G401 (cell line): Measurements from ENCODE around the gene GTF3C1. TPM values are rescaled to one million over a fixed set of nuclear protein-coding genes. Genes with fewer than 3 reads are reported as not detected.
"Not testable (repeated sequence)": the region's sequence is repeated elsewhere in the genome, so short reads cannot be mapped to it uniquely, and the experiment has no call there.

Source experiments
- DNase-seq: peaks from one replicate; pipeline ENCODE4 v3.0.0-alpha.2; 2015; ENCODE audit warnings: low spot score
- in situ Hi-C: cut with HindIII; loops from 2 replicates; pipeline ENCODE4 v1.10.0; 2016; ENCODE audit warnings: low sequenced_read_pairs, mixed read lengths
- total RNA-seq: library from RNA; depleted of rRNA; stranded (reverse); fragments of >200 nt; shearing (Covaris generic); gene quantifications from 2 replicates; pipeline ENCODE4 v1.2.3, GENCODE V29; 2014

GTF3C1 gene
- total RNA-seq, 1 experiment from 2014 or later, result 154 TPM

DNA sequence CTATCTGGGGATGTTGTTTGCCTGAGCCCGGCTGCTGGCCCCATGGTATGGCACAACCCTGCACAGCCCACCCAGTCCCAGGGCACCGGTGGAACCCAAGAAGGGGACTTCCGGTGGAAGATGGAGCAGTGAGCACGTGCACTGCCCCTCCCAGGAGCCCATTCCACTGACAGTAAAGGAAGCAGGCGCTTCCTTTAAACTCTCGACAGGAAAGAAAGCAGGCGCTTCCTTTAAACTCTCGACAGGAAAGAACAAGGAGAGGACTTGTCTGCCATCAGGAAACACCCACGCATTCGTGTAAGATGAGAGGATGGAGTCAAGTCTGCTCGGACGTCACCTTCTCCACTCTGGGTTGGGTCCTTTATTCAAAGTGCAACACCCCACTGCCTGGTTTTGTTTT lies 94.0 kb downstream of the GTF3C1 start:
- no peak for DNase-seq

DNA sequence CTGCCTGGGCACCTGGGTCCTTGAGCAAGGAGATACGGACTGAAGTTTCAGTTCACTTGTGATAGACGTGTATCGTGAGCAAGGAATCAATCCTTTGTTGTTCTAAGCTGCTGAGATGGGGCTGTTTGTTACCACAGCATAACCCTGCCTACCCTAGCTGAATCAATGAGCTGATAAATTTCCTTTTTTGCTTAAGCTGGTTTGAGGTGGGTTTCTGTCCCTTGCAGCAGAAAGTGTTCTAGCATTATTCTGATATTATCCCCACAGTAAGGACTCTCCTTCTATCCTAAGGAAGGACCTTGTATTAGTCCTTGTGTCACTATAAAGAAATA lies 96.3 kb downstream of the GTF3C1 start:
- no peak for DNase-seq

More for the DNA sequence above, 94.0 kb downstream of the GTF3C1 start:
- in situ Hi-C loops, result no loop called here

DNA sequence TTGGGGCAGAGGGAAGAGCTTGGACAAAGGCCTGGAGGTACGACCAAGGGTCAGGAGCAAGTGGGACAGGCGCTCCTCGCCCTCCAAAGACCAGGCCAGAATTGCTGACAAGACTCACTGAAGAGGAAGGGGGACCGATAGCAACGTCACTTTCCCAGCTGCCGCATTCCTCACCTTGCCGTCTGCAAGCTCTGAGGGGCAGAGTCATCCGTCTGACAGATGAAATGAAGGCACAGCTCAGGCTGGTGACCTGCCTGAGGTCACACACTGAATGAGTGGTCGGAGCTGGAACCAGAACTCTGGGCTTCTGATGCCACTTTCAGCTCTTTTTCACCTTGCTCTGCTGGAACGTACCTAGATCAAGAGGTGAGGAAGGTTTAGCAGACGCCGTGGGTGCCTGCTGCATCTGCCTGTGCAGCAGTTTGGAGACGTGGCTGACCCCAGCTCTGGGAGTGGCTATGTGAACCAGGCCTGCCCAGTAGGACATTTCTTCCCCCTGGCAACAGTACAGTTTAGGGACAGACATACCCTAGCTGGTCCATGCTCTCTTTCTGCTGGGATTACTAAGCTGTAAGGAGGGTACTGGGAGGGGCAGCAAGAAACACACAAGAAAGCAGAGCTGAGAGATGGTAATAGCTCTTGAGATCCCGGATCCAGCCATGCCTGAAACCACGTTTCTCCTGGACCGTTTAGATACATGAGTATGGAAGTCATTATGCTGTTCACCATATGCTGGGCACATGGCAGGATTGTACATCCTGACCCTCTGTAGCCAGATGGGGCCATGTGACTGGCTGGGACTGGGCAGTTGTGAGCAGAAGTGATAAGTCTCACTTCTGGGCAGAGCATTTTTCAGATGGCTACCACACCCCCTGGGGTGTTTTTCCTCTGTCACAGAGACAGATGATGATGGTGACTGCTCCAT lies 96.9 kb downstream of the GTF3C1 start:
- in situ Hi-C loops, result no loop called here
- DNase-seq, result no peak

More for the DNA sequence above, 96.3 kb downstream of the GTF3C1 start:
- in situ Hi-C loops, result no loop called here

DNA sequence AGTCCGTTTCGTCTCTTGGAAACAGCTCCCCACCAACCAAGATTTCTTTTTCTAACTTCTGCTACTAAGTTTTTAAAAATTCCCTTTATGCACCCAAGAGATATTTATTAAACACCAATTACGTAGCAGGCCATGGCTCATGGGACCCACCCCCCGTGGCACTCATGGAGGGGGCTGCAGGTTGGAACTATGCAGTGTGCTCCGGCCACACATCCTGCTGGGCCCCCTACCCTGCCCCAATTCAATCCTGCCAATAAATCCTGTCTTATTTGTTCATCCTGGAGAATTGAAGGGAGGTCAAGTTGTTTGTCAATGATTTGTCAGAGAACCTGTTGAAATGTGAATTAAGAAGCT lies 99.5 kb downstream of the GTF3C1 start:
- in situ Hi-C loops, result no loop called here

DNA sequence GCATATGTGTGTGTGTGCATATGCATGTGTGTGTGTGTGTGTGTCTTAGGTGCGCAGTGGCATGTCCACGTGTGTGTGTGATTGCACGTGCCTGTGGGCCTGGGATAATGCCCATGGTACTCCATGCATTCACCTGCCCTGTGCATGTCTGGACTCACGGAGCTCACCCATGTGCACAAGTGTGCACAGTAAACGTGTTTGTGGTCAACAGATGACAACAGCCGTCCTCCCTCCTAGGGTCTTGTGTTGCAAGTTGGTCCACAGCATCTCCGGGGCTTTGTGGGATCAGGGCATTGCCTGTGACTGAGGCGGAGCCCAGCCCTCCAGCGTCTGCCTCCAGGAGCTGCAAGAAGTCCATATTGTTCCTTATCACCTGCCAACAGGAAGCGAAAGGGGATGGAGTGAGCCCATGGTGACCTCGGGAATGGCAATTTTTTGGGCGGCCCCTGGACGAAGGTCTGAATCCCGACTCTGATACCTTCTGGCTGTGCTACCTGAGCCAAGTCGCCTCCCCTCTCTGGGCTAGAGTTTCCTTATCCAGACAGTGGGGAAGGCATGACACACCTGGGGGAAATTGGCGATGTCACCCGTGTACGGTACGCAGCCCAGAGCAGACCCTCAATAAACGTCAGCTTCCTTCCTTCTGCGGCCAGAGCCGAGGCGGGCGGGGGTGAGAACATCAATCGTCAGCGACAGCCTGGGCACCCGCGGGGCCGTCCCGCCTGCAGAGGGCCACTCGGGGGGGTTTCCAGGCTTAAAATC lies 100.1 kb downstream of the GTF3C1 start:
- DNase-seq, result no peak
- in situ Hi-C loops, result no loop called here

More for the DNA sequence above, 99.5 kb downstream of the GTF3C1 start:
- DNase-seq, result no peak

DNA sequence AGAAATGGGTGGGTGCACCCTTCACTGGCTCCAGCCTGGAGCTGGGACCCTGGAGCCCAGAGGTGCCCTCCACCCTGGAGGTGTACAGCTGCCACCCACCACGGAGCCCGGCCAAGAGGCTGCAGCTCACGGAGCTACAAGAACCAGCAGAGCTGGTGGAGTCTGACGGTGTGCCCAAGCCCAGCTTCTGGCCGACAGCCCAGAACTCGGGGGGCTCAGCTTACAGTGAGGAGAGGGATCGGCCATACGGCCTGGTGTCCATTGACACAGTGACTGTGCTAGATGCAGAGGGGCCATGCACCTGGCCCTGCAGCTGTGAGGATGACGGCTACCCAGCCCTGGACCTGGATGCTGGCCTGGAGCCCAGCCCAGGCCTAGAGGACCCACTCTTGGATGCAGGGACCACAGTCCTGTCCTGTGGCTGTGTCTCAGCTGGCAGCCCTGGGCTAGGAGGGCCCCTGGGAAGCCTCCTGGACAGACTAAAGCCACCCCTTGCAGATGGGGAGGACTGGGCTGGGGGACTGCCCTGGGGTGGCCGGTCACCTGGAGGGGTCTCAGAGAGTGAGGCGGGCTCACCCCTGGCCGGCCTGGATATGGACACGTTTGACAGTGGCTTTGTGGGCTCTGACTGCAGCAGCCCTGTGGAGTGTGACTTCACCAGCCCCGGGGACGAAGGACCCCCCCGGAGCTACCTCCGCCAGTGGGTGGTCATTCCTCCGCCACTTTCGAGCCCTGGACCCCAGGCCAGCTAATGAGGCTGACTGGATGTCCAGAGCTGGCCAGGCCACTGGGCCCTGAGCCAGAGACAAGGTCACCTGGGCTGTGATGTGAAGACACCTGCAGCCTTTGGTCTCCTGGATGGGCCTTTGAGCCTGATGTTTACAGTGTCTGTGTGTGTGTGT lies 100.9 kb downstream of the GTF3C1 start:
- DNase-seq, result no peak
- in situ Hi-C loops, result no loop called here

DNA sequence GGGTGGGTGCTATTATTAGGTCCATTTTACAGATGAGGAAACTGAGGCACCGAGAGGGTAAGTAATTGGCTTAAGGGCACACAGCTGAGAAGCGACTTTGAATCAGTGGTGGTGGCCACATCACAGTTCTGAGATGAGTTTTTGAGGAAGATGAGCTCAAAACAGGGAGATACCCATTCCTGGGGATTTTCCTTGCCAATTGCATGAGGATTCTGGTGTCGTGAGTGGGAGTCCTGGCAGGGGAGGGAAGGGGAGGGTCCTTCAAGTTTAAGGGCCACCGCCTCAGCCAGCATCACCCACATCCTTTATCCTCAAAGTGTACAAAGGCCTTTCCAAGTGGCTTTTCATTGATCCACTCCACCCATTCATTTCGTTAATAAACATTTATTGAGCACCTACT lies 102.4 kb downstream of the GTF3C1 start:
- DNase-seq, result no peak
- in situ Hi-C loops, result no loop called here

DNA sequence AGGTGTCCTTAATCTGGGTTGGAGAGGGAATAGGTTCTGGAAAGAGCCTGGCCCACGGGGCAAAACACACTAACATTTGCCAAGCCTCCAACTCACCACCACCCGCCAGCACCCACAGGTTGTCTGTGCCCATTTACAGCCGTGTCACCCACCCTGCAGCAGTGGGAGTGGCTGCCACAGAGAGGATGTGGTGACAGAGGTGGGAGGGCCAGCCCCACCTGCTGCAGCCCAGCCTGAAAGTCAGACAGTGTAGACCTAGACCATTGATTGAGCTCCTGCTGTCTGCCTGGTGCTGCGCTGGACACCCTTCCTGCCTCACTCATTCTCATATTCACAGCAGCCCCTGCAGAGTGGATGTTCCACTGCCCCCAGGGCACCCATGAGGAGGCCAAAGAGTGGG lies 103.0 kb downstream of the GTF3C1 start:
- DNase-seq, result no peak
- in situ Hi-C loops, result no loop called here

DNA sequence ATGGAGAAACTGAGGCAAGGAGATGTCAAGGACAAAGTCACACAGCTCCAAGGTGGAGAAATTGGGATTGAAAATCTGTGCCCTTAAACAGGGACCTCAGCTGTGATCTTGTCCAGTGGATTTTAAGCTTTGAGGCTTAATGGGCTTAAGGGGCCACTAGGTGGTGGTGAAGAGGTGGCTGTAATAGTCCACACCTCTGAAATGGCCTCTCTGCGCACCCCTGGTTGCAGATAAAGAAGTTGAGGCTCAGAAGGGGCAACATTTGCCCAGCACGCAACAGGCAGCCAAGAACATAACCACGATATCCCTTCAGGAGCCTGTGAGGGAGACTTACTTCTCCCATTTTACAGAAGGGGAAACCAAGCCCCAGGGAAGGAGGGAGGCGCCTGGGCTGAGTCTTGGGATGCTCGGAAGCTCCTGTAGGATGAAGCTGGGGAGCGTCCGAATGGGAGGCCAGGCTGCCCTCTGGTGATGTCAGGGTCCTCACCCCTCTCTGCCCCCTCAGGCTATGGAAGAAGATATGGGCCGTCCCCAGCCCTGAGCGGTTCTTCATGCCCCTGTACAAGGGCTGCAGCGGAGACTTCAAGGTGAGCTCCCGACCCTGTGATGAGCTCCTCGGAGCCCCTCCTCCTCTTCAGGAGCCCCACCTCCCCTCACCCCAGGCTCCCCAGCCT lies 104.1 kb downstream of the GTF3C1 start:
- in situ Hi-C loops, result no loop called here
- no peak for DNase-seq

DNA sequence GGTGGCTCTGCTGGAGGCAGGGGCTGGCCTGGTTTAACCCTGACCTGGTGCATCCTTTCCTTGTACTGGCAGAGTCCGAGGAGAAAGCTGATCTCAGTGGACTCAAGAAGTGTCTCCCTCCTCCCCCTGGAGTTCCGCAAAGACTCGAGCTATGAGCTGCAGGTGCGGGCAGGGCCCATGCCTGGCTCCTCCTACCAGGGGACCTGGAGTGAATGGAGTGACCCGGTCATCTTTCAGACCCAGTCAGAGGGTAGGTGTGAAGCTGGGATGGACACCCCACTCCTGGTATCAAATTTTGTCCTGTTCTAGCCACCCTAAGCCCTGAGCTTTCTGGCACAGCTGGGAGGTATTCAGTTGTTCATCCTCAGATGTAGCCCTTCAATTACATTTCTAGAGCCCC lies 105.2 kb downstream of the GTF3C1 start:
- in situ Hi-C loops, result no loop called here
- DNase-seq, result no peak

DNA sequence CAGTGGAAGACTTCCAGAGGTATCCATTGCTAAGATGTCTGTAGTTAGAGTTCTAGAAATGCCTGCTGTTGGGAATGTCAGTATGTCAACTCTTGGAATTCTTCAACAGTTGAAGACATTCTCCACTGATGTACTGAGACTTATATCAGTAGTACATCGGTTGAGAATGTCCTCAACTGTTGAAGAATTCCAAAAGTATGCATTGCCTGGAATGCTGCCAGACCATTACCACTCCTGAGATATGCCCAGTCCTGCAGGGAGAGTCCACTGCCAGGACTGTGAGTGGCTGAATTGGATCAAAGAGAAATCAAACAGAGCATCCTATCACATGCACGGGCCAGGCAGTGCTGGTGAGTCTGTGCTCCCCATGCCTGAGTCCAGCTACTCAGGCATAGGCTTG lies 105.7 kb downstream of the GTF3C1 start:
- no peak for DNase-seq
- in situ Hi-C loops, result no loop called here

DNA sequence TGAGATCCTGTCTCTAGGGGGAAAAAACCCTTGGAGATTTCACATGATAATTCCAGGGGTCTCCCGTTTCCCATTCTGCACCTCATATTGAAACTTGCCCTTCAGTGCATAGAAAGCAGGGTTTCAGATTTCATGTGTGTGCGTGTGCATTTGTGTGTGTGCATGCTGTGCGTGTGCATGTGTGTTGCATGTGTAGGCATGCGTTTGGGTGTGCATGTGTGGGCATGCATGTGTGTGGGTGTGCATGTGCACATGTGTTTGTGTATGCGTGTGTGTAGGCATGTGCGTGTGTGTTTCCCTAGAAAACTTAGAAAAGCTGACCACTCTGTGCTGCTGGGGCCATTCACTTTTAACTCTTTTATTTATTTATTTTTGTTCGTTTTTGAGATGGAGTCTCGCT lies 107.7 kb downstream of the GTF3C1 start:
- in situ Hi-C loops, result no loop called here
- DNase-seq, result no peak

DNA sequence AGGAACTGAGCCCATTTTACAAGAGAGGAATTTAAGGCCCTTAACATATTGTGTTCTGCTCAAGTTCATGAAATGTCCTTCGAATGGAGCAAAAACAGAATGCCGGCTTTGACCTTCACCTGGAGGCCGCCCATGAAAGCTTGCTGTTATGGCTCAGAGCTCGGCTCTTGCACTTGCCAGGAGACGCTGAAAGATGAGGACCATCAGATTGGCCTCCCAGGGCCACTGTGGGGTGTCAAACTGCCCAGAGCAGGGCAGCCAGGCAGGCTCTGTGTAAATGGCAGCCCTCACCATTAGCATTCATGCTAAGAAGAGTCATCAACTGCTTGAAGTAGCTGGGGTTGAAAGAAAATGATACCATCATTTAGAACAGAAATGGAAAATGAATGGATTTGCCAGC lies 108.4 kb downstream of the GTF3C1 start:
- in situ Hi-C loops, result no loop called here
- no peak for DNase-seq

DNA sequence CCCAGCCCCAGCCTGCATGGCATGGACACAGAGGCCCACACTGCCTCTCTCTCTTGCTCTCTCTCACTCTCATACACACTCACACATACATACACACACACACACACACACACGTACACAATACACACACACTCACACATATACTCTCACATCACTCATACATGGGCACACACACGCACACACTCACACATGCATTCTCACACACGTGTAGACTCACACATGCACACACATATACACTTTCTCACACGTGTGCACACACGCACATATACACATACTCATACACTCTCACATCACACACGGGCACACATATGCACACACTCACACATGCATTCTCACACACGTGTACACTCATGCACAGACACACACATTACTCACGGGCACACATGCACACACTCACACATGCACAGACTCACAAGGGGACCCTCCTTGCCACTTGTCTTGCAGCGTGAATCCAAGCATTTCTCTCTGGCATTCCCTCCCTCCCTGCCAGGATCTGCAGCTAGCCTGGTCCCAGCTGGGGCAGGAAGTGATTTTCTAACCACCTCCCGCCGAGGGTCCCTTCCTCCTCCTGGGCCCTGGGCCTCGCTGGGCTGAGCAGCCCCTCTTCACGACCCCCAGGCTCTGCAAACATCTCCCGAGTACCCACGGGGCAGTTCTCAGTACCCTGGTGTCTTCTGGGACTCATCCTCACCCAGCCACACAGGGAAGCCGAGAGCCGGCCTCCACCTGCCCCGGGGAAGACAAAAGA lies 110.3 kb downstream of the GTF3C1 start:
- in situ Hi-C loops, result no loop called here
- no peak for DNase-seq

DNA sequence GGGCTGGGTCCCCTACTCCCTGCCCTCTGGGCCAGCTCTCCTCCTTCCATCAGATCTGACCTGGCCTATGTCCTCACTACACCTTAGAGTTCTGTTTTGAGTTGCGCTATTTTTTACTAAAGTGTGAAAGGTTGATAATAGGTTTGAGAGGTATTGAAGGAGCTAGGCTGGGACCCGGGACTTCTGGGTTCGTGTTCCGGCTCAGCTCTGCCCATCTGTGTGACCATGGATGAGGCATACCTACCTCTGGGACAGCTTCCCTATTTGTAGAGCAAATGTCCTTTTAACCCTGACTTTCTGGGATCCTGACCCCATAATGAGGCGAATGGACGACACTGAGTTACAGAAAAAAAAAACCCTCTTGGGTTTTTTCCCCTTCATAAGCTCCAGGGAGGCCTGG lies 111.8 kb downstream of the GTF3C1 start:
- no peak for DNase-seq

DNA sequence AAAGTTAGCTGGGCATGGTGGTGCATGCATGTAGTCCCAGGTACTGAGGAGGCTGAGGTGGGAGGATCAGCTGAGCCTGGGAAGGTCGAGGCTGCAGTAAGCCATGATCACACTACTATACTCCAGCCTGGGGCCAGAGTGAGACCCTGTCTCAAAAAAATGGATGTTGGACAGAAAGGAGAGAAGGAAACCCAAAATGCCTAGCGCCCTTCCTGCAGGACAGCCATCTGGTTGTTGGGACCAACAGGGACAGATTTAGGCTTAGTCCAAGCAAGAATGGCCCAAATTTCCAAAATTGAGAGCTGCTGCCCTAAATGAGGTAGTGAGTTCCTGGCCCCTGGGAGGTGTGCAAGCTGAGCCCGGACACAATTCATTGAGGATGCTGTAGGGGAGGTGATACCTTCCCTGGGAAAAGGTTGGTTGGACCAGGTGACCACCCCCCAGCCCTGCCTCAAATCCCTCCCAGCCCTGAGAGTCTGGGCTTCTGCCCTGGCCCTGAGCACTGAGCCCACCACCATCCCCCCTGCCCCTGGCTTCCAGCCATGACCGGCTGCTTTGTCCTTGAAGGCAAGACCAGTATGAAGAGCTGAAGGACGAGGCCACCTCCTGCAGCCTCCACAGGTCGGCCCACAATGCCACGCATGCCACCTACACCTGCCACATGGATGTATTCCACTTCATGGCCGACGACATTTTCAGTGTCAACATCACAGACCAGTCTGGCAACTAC lies 112.6 kb downstream of the GTF3C1 start:
- DNase-seq, result no peak

More for the DNA sequence above, 111.8 kb downstream of the GTF3C1 start:
- in situ Hi-C loops, result no loop called here

DNA sequence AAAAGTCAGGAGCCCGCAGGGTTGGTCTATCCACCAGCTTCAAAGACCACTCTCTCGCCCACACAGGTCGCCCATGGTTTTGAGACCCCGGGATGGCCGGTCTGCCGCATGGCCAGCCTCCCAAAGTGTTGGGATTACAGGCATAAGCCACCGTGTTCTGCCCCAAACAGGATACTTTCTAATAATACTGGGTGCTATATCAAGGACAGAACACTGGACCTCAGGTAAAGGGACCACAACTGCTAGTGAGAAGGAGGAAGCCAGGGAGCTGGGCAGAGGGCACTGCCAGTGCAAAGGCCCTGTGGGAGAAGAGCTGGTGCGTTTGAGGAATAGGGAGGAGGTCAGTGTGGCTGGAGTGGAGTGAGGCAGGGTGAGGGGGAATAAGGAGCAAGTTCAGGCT lies 113.6 kb downstream of the GTF3C1 start:
- in situ Hi-C loops, result no loop called here
- DNase-seq, result no peak

More for the DNA sequence above, 112.6 kb downstream of the GTF3C1 start:
- in situ Hi-C loops, result no loop called here

DNA sequence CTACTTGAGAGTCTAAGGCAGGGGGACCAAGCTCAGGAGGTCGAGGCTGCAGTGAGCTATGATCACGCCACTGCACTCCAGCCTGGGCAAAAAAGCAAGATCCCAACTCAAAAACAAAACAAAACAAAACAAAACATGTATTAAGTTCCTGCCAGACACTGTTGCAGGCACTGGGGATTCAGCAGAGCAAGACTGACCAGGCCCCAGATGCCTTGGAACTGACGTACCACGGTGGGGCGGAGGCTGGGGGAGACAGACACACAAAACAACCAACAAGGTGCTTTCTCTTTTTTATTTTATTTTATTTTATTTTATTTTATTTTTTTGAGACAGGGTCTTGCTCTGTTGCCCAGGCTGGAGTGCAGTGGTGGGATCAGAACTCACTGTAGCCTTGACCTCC lies 114.6 kb downstream of the GTF3C1 start:
- DNase-seq, in situ Hi-C loops: not testable (repeated sequence)
